HCEC 1CT (cell line): ENCODE data around the gene AGAP1.

Experiments
- DNase-seq: peaks from one replicate; pipeline ENCODE4 v3.0.0-alpha.2; 2017

AGAP1 gene

GRCh38 chr2:236158969-236159777 lies 665.3 kb downstream of the AGAP1 start:
- DNase-seq: no peak

DNA sequence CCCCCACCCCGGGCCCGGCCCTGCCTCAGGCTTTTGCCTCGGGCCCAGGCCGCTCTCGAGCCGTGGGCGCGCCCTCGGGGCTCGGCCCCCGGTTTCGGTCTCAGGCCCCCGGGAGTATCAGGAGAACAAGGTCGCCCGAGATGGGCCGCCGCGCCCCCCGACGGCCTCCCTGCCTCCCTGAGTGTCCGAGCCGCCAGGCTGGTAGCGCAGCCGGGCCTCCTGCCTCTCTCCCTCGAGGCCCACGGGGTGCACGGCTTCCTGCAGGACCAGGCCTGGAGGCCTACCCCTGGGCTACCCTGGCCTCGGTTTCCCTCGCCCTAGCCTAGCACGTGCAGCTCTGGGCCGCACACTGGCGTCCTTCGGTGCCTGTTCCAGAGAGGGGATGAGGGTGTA lies 665.9 kb downstream of the AGAP1 start:
- no peak for DNase-seq

DNA sequence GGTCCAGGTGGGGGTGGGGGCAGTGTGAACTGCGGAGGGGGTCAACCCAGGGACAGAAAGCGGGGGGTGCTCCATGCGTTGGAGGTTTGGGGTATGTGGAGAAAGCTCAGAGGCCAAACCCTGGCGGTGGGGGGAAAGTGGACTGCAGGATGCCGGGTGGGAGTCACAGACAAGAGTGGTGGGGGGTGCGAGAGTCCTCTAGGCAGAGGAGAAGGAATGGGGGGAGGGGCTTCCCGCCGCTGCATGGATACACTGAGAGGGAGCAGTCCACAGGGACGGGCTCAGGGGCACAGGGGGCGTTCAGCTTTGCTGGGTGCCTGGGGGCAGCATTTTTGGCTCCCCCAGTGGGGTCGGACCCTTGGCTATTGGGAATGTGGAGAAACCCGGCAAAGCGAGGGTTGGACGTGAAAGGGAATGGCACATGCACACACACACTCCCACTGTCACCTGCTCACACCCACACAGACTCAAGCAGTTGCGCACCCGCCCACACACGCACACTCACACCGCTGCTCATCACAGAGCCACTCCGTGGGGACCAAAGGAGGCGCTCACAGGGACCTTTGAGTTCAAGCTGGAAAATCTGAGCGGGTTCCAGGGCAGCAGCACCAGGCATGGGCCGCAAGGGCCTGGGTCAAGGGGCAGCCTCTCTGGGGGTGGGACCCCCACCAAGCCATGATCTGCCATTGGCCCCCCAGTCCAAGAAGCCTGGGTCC lies 666.7 kb downstream of the AGAP1 start:
- no peak for DNase-seq

DNA sequence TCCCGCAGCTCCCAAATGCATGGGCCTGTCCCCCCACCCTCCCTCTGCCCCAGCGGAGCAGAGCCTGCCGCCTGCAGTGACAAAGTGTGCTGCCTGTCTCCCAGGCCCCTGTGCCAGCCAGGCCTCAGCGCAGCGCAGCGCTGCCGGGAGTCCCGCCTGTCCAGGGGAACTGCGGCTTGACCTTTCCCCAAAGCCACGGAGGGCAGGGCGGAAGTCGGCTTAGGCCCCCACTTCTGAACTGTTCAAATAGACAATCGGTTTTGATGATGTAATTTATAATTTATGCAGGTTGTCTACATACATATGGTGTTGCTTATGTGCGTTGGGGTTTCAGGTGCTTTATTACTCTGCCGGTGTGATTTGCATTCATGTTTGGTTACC lies 667.2 kb downstream of the AGAP1 start:
- no peak for DNase-seq

- DNase-seq: no peak
Measured at GRCh38 chr2:236161531-236161930, 667.7 kb downstream of the AGAP1 start.

- no peak for DNase-seq
Measured at GRCh38 chr2:236162031-236162845, 668.4 kb downstream of the AGAP1 start.

DNA sequence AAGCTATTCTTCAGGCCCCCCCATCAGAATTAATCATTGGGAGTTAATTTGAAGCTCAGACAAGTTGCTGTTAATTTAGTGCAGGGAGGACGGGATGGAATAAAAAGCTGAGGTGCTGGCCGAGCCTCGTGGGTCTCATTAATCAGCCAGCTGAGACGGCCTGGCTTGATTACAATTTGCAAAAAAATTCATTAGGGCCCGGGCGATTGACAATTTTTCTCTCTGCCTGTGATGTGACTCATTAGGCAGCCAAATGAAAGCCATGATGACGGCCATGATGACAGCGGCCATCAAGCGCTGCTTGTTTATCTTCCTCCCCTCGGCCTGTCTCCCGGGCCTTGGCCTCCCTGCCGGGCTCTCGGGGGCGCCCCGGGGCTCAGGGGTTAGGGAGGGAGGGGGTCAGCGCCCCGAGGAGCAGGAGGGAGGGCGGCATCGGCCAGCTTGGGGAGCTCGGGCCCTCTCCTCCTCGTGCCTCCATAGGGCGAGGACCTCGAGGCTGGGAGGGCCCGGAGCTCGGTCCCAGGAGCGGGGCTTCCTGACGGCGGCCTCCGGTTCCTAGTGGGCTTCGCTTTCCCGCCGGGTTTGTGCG lies 669.1 kb downstream of the AGAP1 start:
- no peak for DNase-seq

DNA sequence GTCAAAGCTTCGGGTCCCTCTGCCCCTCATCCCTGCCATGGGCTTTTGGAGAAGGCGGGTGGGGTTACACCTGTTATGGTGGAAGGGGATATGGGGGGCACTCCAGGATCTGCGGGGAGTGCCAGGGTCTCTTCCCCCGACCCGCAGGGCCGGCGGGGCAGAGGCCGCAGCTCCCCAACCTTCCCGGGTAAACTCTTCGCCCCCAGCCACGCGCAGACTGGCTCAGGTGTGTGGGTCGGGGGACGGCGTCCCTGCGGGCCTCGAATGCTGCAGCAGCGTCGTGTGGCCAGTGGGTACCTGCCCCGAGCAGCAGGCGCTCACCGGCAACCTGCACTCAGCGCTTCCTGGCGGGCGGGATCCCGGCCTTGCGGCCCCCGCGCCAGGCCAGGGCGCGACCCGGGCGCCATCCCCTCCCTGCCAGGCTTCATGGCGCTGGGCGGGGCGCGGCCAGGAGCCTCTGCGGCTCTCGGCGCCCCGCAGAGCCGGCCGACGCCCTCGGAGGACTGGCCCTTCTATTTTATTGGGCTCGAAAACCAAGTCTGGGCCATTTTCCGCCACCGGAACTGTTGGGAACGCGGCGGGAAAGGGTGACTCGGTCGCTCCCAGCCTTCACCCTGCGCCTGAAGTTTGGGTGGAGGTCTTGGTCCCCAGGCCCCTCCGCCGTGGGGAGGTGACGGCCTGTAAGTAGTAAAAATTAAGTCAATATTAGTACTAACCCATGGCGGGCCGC lies 669.8 kb downstream of the AGAP1 start:
- DNase-seq: no peak

- DNase-seq: no peak
Measured at GRCh38 chr2:236164201-236164924, 670.5 kb downstream of the AGAP1 start.

DNA sequence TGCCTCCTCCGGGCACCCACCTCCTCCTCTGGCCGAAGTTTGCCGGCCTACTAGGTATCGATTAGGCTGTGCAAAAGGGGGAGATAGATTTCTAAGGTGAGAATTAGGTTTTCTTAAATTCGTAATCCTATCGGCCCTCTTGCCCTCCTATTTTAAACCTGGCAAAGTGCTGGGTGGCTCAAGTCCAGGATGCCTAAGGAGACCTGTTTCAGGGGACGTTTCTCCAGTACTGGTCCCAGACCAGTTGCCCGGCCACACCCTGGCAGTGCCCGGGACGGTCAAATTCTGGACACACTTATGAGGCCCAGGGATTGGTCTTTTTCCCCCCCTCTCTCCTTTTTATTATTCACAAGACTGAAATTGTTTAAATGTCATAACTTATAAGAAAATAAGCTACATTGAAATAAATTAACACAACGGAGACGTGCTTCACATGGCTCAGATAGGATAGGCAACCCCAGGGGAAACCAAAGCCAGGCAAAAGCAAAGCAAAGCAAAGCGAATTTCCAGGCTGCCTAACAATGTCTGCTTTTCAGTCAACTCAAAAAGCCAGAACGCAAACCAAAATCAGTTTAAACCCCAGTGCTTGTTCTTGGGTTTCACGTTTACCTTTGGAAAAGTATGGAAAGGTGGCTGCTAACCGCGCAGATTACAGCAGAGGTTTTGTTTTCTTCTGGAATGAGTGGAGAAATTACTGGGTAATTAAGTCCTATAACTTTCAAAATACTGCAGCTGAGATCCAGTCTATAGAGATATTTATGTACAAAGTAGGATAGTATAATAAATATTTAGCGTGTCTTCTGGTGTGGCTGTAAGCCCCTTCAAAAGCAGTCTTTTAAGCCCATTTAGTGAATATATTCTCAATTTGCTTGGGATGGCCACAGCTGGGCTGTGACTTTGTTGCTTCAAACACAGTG lies 671.3 kb downstream of the AGAP1 start:
- no peak for DNase-seq

DNA sequence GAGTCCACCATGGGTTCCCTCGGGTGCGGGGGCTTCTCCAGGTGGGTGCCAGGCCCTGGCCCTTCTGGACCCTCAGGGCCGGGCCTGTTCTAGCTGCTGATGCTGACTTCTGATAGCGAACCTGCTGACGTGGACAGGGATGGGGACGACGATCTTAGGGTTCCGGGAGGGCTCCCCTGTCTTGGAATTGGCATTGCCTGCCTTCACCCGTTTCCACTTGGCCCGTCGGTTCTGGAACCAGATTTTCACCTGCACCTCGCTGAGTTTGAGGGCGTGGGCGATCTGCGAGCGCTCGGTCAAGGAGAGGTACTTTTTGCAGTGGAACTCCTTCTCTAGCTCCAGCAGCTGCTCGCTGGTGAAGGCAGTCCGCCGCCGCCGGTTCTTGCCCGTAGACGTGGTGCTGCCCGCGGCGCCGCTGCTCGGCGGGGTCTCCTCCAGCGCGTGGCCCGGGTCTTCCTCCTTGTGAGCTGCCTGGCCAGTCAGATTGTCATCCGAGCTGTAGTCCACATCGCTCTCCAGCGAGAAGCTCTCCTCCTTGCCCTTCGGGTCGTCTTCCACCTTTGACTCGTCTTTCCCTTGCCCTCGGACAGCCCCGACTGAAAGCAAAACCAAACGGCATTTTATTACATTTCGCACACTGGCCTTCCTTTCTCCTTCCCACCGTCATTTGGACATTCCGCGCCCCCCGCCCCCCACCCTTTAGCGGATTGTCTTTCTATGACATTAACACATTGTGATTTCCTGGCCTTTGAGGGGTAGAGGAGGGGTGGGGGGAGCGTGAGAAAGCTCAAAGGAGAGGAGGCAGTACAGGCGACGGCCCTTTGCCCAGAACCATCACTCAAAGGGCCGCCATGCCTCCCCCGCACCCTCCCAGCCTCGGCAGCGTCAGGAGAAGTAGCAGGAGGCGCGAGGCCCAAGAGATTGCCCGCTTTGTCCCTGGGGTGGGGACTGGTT lies 672.3 kb downstream of the AGAP1 start:
- no peak for DNase-seq

DNA sequence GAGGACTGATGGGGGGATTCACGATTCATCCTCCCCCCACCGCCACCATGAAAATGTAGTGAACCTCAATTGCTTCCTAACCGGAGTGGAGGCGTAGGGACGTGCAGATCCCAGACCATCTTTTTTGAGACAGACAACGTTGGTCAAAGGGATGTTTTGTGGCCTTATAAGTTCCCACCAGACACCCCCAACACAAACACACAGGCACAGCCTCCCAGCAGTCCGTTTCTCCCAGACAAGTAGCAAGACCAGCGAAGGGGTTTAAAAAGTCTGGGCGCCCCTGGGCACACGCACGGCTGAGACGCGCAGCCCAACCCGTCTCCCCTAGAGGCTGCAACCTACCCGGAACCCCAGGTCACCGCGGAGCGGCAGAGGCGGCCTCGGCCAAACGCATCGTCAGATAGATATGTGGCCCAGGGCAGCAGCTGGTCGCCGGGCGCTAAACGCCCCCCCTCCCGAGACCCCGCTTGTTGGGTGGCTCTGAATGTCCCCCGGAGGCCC lies 673.0 kb downstream of the AGAP1 start:
- no peak for DNase-seq

- no peak for DNase-seq
Measured at GRCh38 chr2:236167297-236168109, 673.7 kb downstream of the AGAP1 start.

DNA sequence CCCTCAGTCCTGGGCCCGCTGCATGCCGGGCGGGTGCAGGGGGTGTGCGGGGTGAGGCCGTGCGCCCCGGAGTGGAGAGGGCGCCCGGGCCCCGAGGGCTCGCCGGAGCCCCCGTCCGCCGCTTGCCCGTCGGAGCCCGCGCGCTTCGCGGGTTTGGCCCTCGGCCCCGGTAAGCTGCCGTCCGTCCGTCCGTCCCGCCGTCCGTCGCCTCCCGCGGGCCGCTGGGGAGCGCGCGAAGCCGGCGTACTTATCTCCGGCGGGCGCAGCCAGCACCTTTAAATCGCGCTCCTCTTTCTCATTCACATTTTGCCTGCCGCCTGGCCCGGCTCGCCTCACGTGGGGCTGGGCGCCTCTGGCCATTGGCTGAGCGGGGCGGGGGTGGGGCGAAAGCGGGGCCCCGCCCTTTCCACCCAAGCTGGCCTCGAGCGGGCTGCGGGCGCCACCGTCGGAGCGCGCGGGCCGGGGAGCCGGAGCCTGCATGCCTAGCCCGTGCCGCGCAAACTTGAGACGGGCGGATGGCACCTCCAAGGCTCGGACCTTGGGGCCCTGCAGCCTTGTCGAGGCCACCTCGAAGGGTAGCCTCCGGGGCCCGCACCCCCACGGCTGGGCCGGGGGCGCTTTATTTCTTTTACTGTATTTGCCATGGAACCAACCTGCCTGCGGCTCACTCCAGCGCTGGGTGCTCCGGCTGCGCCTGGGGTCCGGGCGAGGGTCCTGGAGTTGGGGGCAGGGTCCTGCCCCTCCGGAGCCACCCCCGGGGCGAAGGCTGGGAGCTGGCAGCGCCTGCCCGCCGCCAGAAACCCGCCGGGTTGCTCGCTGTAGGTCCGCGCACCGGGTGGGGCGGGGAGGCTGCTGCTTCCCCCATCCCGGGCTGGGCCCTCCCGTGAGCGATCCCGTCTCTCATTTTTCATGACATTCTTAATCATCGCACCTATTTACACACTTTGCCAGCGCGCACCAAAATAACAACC lies 674.6 kb downstream of the AGAP1 start, which contains the start of gene GBX2:
Gene GBX2, minus strand, starts transcription at position 277 of the 971 bp plus-strand sequence. CDS start 415 bp downstream, outside the sequence.
- no peak for DNase-seq

GRCh38 chr2:236169151-236169721 lies 675.4 kb downstream of the AGAP1 start:
- no peak for DNase-seq
